Psoas muscle (tissue), 8 donors: ENCODE data around the gene DEDD2. TPM values are rescaled to one million over a fixed set of nuclear protein-coding genes. Genes with fewer than 3 reads are reported as not detected.

ENCODE experiments used
- ATAC-seq, 4 donors: fragments of 200-7000 bp; cut with Tn5 transposase; one replicate each; pipeline ENCODE4 v1.9.1; 2020; ENCODE audit warnings: moderate library complexity in 3 of 4, mild to moderate bottlenecking in 2 of 4
- DNase-seq, 2 donors: peaks; one replicate each; pipeline ENCODE4 v3.0.0-alpha.2; 2020
- H3K27ac ChIP-seq: fragments of 200-600 bp; one replicate; pipeline ENCODE4 v1.8.0; 2022
- H3K27me3 ChIP-seq, 3 donors: fragments of 200-600 bp in 1 of 3; one replicate each; pipeline versions ENCODE4 v1.6.1 to v1.8.0; 2013 to 2022; ENCODE audit warnings: low read length in 2 of 3, mild to moderate bottlenecking in 2 of 3, moderate library complexity in 1 of 3; ENCODE audit not compliant: insufficient read depth in 3 of 3
- H3K36me3 ChIP-seq, 2 donors: fragments of 200-600 bp in 1 of 2; one replicate each; pipeline versions ENCODE4 v1.6.1 to v1.8.0; 2013 to 2022; ENCODE audit warnings: low read depth in 1 of 2, mild to moderate bottlenecking in 1 of 2, moderate library complexity in 1 of 2; ENCODE audit not compliant: insufficient read depth in 1 of 2
- H3K4me1 ChIP-seq: fragments of 200-600 bp; one replicate; pipeline ENCODE4 v1.8.0; 2022
- H3K4me3 ChIP-seq: fragments of 200-600 bp; one replicate; pipeline ENCODE4 v1.8.0; 2022; ENCODE audit warnings: mild to moderate bottlenecking
- H3K9me3 ChIP-seq: fragments of 200-600 bp; one replicate; pipeline ENCODE4 v1.8.0; 2022
- CTCF ChIP-seq: fragments of 200-600 bp; IDR thresholded peaks from one replicate; pipeline ENCODE4 v1.8.0; 2022; ENCODE audit warnings: antibody characterized with exemption
- WGBS, 3 donors: extraction: QIAGEN DNeasy Blood & Tissue Kit; methylation state at CpG; one replicate each; pipeline versions ENCODE4 v1.1.6 to v1.1.7; 2013; 5-methylcytosine and 5-hydroxymethylcytosine counted together
- intact Hi-C, 2 donors: fragments of 100-400 bp; cut with DNase I; formaldehyde crosslinking; loops; one replicate each; pipeline versions ENCODE4 v1.11.0 to v1.14.2; 2022
- polyA plus RNA-seq, 3 donors: library from polyadenylated mRNA; stranded (reverse); fragments of 200-250 nt; gene quantifications; one replicate each; pipeline ENCODE4 v1.2.3, GENCODE V29; 2013
- total RNA-seq, 4 donors: library from RNA; stranded (reverse); fragmentation: NEBNext Ultra II Directional in 2 of 4; extraction: Animal tissue kit (Norgen Biotek cat#: 25700) in 2 of 4; gene quantifications; one replicate each; pipeline versions ENCODE4 v1.2.1 to v1.2.4, GENCODE V29; 2021 to 2023
- donor health status: healthy with polysubstance abuse.
- donor health status: DM: no; HTN: no; CAD: no; lungs with moderate emphysema.
- donor health status: Bipolar disorder and iron deficiency.
- donor health status: healthy.
- donor health status: DM: yes; HTN: yes; CAD: no.
- donor health status: DM: no; HTN: no; CAD: no.
- donor health status: DM: no; HTN: no; CAD: no.
- donor health status: DM: yes; HTN: yes; CAD: no.

The DEDD2 gene
- total and polyA plus RNA-seq, 7 donors: 8.8 to 26.1 (median 12.1) TPM

GRCh38 chr19:42233106-42233505 lies 15.6 kb upstream of the DEDD2 start:
- no peaks in the 10 kb centered on the region for H3K27me3 ChIP-seq
- WGBS, 3 donors: 51 to 68% (median 61%) methylated on average over 7 of the region's 7 CpGs
- no peak overlapping the region for H3K4me3 ChIP-seq
- intact Hi-C loops: no loop called here
- DNase-seq (no peak), ATAC-seq (peak in 1 of 4 donors; percentile 19)
- no peak for TF ChIP-seq CTCF
- peaks cover 8 to 99% of the 10 kb centered on the region in 2 donors for H3K36me3 ChIP-seq
- H3K4me1 ChIP-seq: no peaks in the 10 kb centered on the region
- no peaks in the 10 kb centered on the region for H3K9me3 ChIP-seq
- no peak overlapping the region for H3K27ac ChIP-seq

- H3K36me3 ChIP-seq: peaks cover 8 to 99% of the 10 kb centered on the region in 2 donors
- no peak for DNase-seq
- TF ChIP-seq CTCF: no peak
- intact Hi-C loops: no loop called here
- no peaks in the 10 kb centered on the region for H3K9me3 ChIP-seq
- no peak overlapping the region for H3K4me3 ChIP-seq
- no peak for ATAC-seq
- 93 to 98% (median 94%) methylated on average over 10 of the region's 10 CpGs for WGBS, 3 donors
- H3K27me3 ChIP-seq: no peaks in the 10 kb centered on the region
- no peaks in the 10 kb centered on the region for H3K4me1 ChIP-seq
- no peak overlapping the region for H3K27ac ChIP-seq
Observed at GRCh38 chr19:42232435-42232834, 15.0 kb upstream of the DEDD2 start.

- Histone ChIP-seq H3K9me3 (no peaks in the 10 kb centered on the region), H3K27ac (no peak overlapping the region), H3K36me3 (peaks cover 15 to 98% of the 10 kb centered on the region in 2 donors), H3K4me3 (no peak overlapping the region), H3K4me1 (no peaks in the 10 kb centered on the region), H3K27me3 (no peaks in the 10 kb centered on the region)
- ATAC-seq: no peak
- DNase-seq: no peak
- 80 to 89% (median 83%) methylated on average over 4 of the region's 4 CpGs for WGBS, 3 donors
- TF ChIP-seq CTCF: no peak
- intact Hi-C loops: no loop called here
Observed at GRCh38 chr19:42230571-42230970, 13.1 kb upstream of the DEDD2 start.

- peaks cover 12 to 98% of the 10 kb centered on the region in 2 donors for H3K36me3 ChIP-seq
- H3K27me3 ChIP-seq: no peaks in the 10 kb centered on the region
- 44 to 53% (median 47%) methylated on average over 8 of the region's 8 CpGs for WGBS, 3 donors
- H3K27ac ChIP-seq: no peak overlapping the region
- no peak overlapping the region for H3K4me3 ChIP-seq
- DNase-seq (no peak), ATAC-seq (no peak)
- no peaks in the 10 kb centered on the region for H3K4me1 ChIP-seq
- intact Hi-C loops: no loop called here
- no peaks in the 10 kb centered on the region for H3K9me3 ChIP-seq
- no peak for TF ChIP-seq CTCF
Observed at GRCh38 chr19:42229855-42230351, 12.4 kb upstream of the DEDD2 start.

GRCh38 chr19:42229301-42229854 lies 11.9 kb upstream of the DEDD2 start:
- Histone ChIP-seq H3K4me3 (no peak overlapping the region), H3K27me3 (no peaks in the 10 kb centered on the region), H3K36me3 (peaks cover 9 to 98% of the 10 kb centered on the region in 2 donors), H3K9me3 (no peaks in the 10 kb centered on the region), H3K4me1 (no peaks in the 10 kb centered on the region), H3K27ac (no peak overlapping the region)
- intact Hi-C loops: no loop called here
- ATAC-seq (no peak), DNase-seq (no peak)
- 60 to 77% (median 62%) methylated on average over 4 of the region's 4 CpGs for WGBS, 3 donors
- TF ChIP-seq CTCF: no peak
